Sciatic nerve (tissue), 2 donors: ENCODE results near the gene CNPY2. TPM values are rescaled to one million over a fixed set of nuclear protein-coding genes. Genes with fewer than 3 reads are reported as not detected.
"Not testable (repeated sequence)": the region's sequence is repeated elsewhere in the genome, so short reads cannot be mapped to it uniquely, and the experiment has no call there.

Experiments
- ATAC-seq: fragments of 200-7000 bp; cut with Tn5 transposase; one replicate; pipeline ENCODE4 v1.9.1; 2020; ENCODE audit warnings: mild to moderate bottlenecking, moderate library complexity
- DNase-seq: peaks from one replicate; pipeline ENCODE4 v3.0.0-alpha.2; 2020; ENCODE audit warnings: low spot score
- intact Hi-C: fragments of 100-400 bp; cut with DNase I; formaldehyde crosslinking; loops from one replicate; pipeline ENCODE4 v1.14.2; 2022
- total RNA-seq: library from RNA; stranded (reverse); fragmentation: NEBNext Ultra II Directional; extraction: Animal tissue kit (Norgen Biotek cat#: 25700); gene quantifications from one replicate; pipeline ENCODE4 v1.2.1, GENCODE V29; 2021
- donor health status: DM: no; HTN: no; CAD: no.
- donor health status: DM: no; HTN: no; CAD: no.

CNPY2 gene
- total RNA-seq, 1 donor from 2014 or later = 87.3 TPM

GRCh38 chr12:56267443-56268071 is 48.2 kb downstream of the CNPY2 start:
- peak; percentile 27 for ATAC-seq
- intact Hi-C loops = no loop called here
- peak; percentile 72 for DNase-seq

- DNase-seq (peak; percentile 95), ATAC-seq (peak; percentile 95)
- intact Hi-C loops = no loop called here
These were observed 48.9 kb downstream of the CNPY2 start, which contains the start of gene COQ10A for GRCh38 chr12:56266693-56267442. TSS of gene COQ10A (plus strand) at chr12:56266942. CDS start at chr12:56267119, 177 bp downstream.

DNA sequence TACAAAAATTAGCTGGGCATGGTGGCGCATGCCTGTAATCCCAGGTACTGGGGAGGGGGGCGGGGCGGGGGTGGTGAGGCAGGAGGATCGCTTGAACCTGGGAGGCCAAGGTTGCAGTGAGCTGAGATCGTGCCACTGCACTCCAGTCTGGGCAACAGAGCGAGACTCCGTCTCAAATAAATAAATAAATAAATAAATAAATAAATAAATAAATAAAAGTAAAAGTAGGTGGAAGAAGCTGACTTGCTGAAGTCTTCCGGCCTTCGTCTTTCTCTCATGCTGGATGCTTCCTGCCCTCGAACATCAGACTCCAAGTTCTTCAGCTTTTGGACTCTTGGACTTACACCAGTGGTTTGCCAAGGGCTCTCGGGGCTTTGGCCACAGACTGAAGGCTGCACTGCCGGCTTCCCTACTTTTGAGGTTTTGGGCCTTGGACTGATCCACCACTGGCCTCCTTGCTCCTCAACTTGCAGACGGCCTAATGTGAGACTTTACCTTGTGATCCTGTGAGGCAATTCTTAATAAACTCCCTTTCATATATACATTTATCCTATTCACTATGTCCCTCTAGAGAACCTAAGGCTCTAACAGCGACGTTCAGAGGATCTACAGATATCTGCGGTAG is 49.6 kb downstream of the CNPY2 start:
- intact Hi-C loops, ATAC-seq, DNase-seq: not testable (repeated sequence)

DNA sequence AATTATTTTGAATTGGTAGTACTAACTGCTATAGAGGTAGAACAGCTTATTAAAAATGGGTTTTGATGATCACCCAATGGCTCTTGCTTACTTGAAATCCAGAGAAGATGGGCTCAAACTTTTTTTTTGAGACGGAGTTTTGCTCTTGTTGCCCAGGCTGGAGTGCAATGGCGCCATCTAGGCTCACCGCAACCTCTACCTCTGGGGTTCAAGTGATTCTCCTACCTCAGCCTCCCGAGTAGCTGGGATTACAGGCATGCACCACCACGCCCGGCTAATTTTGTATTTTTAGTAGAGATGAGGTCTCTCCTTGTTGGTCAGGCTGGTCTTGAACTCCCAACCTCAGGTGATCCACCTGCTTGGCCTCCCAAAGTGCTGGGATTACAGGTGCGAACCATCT is 52.8 kb downstream of the CNPY2 start:
- intact Hi-C loops, DNase-seq, ATAC-seq: not testable (repeated sequence)

GRCh38 chr12:56261503-56262232 is 54.1 kb downstream of the CNPY2 start:
- intact Hi-C loops = no loop called here
- DNase-seq (no peak), ATAC-seq (no peak)

DNA sequence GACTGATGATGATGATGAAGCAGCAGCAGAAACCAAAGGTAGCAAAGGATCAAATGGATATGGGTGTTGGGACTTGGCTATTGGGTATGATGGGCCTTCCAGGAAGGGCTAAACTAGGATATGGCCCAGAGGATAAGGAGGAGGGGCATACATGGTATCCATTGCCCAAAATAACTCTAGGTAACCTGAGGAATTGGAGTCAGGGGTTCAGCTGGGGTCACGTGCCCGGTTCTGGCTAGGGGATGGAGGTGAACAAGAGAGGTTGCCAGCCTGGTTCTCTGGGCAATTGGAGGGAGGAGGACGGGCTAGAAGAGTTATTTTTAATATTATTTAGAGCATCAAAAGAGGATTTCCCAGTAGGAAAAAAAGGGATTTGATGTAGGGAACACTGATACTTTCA is 54.9 kb downstream of the CNPY2 start:
- DNase-seq (no peak), ATAC-seq (no peak)
- intact Hi-C loops = no loop called here

DNA sequence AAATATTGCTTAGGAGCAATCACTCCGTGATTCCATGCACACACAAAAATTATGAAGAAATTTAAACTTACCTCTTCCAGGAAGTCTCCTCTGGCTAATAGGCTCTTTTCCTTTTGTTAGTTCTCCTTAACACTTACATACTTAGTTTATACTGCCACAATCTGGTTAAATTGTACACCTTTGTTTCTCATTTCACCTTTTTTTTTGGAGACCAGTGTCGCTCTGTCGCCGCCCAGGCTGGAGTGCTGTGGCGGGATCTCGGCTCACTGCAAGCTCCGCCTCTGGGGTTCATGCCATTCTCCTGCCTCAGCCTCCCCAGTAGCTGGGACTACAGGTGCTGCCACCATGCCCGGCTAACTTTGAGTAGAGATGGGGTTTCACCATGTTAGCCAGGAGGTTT is 55.4 kb downstream of the CNPY2 start:
- ATAC-seq (no peak), DNase-seq (no peak)

More for the DNA sequence above, 55.4 kb downstream of the CNPY2 start:
- intact Hi-C loops = no loop called here

Other genes with a start within 250 kb of the CNPY2 start
- gene ERBB3, start 235.8 kb downstream of the CNPY2 start, total RNA-seq = 159 TPM
- gene PA2G4, start 211.4 kb downstream of the CNPY2 start, total RNA-seq = 79.6 TPM
- gene RPL41, start 199.4 kb downstream of the CNPY2 start, total RNA-seq = 2,818 TPM
- 9.0 TPM for gene ZC3H10, start 197.7 kb downstream of the CNPY2 start, total RNA-seq
- gene ESYT1, start 187.7 kb downstream of the CNPY2 start, total RNA-seq = 85.9 TPM
- gene MYL6B, start 163.4 kb downstream of the CNPY2 start, total RNA-seq = 40.0 TPM
- 993 TPM for gene MYL6, start 157.6 kb downstream of the CNPY2 start, total RNA-seq
- gene SMARCC2, start 126.5 kb downstream of the CNPY2 start, total RNA-seq = 160 TPM
- 40.7 TPM for gene RNF41, start 94.1 kb downstream of the CNPY2 start, total RNA-seq
- 18.5 TPM for gene NABP2, start 91.6 kb downstream of the CNPY2 start, total RNA-seq
- 0.80 TPM for gene SLC39A5, start 85.9 kb downstream of the CNPY2 start, total RNA-seq
- 40.1 TPM for gene ANKRD52, start 57.6 kb downstream of the CNPY2 start, total RNA-seq
- gene COQ10A, start 49.0 kb downstream of the CNPY2 start, total RNA-seq = 8.3 TPM
- gene CS, start 15.7 kb downstream of the CNPY2 start, total RNA-seq = 106 TPM
- gene PAN2, start 18.0 kb upstream of the CNPY2 start, total RNA-seq = 101 TPM
- not detected for gene IL23A, start 22.9 kb upstream of the CNPY2 start, total RNA-seq
- 195 TPM for gene STAT2, start 44.1 kb upstream of the CNPY2 start, total RNA-seq
- gene APOF, start 46.9 kb upstream of the CNPY2 start, total RNA-seq = not detected
- gene TIMELESS, start 133.4 kb upstream of the CNPY2 start, total RNA-seq = 4.4 TPM
- gene MIP, start 138.7 kb upstream of the CNPY2 start, total RNA-seq = not detected
- 2.9 TPM for gene SPRYD4, start 152.6 kb upstream of the CNPY2 start, total RNA-seq
- gene GLS2, start 172.2 kb upstream of the CNPY2 start, total RNA-seq = 0.98 TPM
- 90.6 TPM for gene RBMS2, start 205.8 kb upstream of the CNPY2 start, total RNA-seq